ENCODE measurements around the gene IL1F10.

DNA sequence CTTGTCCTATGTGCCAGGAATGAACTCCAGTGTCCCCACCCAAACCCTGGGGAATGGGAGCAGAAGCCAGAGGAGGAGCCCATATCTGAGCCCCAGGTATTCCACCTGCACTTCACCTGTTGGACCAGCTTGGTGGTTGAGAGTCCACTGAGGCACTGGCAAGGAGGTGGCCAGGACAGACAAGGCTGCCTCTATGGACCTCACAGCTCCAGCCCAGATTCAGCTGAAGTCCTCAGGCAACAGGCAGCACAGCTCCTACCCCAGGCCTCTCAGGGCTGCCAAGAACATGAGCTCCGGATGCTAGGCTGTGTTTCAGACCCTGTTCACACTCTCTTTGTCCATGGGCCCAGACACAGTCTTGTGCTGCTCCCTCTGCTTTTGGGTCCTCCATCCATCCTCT, 2.9 kb upstream of the IL1F10 start:
- TF ChIP-seq, protein P1, sequence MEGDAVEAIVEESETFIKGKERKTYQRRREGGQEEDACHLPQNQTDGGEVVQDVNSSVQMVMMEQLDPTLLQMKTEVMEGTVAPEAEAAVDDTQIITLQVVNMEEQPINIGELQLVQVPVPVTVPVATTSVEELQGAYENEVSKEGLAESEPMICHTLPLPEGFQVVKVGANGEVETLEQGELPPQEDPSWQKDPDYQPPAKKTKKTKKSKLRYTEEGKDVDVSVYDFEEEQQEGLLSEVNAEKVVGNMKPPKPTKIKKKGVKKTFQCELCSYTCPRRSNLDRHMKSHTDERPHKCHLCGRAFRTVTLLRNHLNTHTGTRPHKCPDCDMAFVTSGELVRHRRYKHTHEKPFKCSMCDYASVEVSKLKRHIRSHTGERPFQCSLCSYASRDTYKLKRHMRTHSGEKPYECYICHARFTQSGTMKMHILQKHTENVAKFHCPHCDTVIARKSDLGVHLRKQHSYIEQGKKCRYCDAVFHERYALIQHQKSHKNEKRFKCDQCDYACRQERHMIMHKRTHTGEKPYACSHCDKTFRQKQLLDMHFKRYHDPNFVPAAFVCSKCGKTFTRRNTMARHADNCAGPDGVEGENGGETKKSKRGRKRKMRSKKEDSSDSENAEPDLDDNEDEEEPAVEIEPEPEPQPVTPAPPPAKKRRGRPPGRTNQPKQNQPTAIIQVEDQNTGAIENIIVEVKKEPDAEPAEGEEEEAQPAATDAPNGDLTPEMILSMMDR (IDR thresholded peaks at IDR 0.05), result no peak
- TF ChIP-seq POLR2A (IDR thresholded peaks at IDR 0.05), result no peak

Data from ovary (tissue), 3 donors.